ENCODE data around the gene CAPZA1. TPM values are rescaled to one million over a fixed set of nuclear protein-coding genes. Genes with fewer than 3 reads are reported as not detected.

The CAPZA1 gene
- total RNA-seq, 1 donor from 2014 or later = 149 TPM

- H3K27me3 Mint-ChIP-seq (ENCODE audit: unreplicated experiment) = peaks cover 3% of the 10 kb centered on the region
- no peaks in the 10 kb centered on the region for H3K36me3 Mint-ChIP-seq (ENCODE audit: unreplicated experiment)
- no peak overlapping the region for H3K4me3 Mint-ChIP-seq (ENCODE audit: unreplicated experiment)
- H3K9me3 Mint-ChIP-seq (ENCODE audit: unreplicated experiment) = peaks cover 1% of the 10 kb centered on the region
- no peak for DNase-seq
- TF ChIP-seq, protein P1, sequence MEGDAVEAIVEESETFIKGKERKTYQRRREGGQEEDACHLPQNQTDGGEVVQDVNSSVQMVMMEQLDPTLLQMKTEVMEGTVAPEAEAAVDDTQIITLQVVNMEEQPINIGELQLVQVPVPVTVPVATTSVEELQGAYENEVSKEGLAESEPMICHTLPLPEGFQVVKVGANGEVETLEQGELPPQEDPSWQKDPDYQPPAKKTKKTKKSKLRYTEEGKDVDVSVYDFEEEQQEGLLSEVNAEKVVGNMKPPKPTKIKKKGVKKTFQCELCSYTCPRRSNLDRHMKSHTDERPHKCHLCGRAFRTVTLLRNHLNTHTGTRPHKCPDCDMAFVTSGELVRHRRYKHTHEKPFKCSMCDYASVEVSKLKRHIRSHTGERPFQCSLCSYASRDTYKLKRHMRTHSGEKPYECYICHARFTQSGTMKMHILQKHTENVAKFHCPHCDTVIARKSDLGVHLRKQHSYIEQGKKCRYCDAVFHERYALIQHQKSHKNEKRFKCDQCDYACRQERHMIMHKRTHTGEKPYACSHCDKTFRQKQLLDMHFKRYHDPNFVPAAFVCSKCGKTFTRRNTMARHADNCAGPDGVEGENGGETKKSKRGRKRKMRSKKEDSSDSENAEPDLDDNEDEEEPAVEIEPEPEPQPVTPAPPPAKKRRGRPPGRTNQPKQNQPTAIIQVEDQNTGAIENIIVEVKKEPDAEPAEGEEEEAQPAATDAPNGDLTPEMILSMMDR (IDR thresholded peaks at IDR 0.05; ENCODE audit: partially characterized antibody, unreplicated experiment) = no peak
- no peaks in the 10 kb centered on the region for H3K4me1 Mint-ChIP-seq (ENCODE audit: low read depth, unreplicated experiment)
- H3K27ac Mint-ChIP-seq (ENCODE audit: unreplicated experiment) = no peak overlapping the region
These were observed 52.4 kb downstream of the CAPZA1 start for GRCh38 chr1:112672009-112672408.

- Mint-ChIP-seq H3K36me3 (ENCODE audit: unreplicated experiment) (no peaks in the 10 kb centered on the region), H3K4me1 (ENCODE audit: low read depth, unreplicated experiment) (no peaks in the 10 kb centered on the region), H3K27me3 (ENCODE audit: unreplicated experiment) (peaks cover 5% of the 10 kb centered on the region), H3K4me3 (ENCODE audit: unreplicated experiment) (peak overlapping the region; percentile 58), H3K9me3 (ENCODE audit: unreplicated experiment) (peaks cover 1% of the 10 kb centered on the region), H3K27ac (ENCODE audit: unreplicated experiment) (no peak overlapping the region)
- DNase-seq = no peak
- TF ChIP-seq, protein P1 (IDR thresholded peaks at IDR 0.05; ENCODE audit: partially characterized antibody, unreplicated experiment) = no peak
These were observed 53.2 kb downstream of the CAPZA1 start for GRCh38 chr1:112672842-112673241.

GRCh38 chr1:112673592-112674439 is 54.2 kb downstream of the CAPZA1 start:
- Mint-ChIP-seq H3K9me3 (ENCODE audit: unreplicated experiment) (peaks cover 1% of the 10 kb centered on the region), H3K4me1 (ENCODE audit: low read depth, unreplicated experiment) (no peaks in the 10 kb centered on the region), H3K27me3 (ENCODE audit: unreplicated experiment) (peaks cover 5% of the 10 kb centered on the region), H3K4me3 (ENCODE audit: unreplicated experiment) (peak overlapping the region; percentile 92), H3K36me3 (ENCODE audit: unreplicated experiment) (no peaks in the 10 kb centered on the region), H3K27ac (ENCODE audit: unreplicated experiment) (no peak overlapping the region)
- TF ChIP-seq, protein P1 (IDR thresholded peaks at IDR 0.05; ENCODE audit: partially characterized antibody, unreplicated experiment) = peak; percentile 11
- DNase-seq = no peak

GRCh38 chr1:112674440-112674985 is 54.9 kb downstream of the CAPZA1 start, which contains the start of gene MOV10:
Gene MOV10 (plus strand): TSS chr1:112674659. CDS start chr1:112674913, 254 bp downstream.
- H3K36me3 Mint-ChIP-seq (ENCODE audit: unreplicated experiment) = no peaks in the 10 kb centered on the region
- no peaks in the 10 kb centered on the region for H3K4me1 Mint-ChIP-seq (ENCODE audit: low read depth, unreplicated experiment)
- H3K27ac Mint-ChIP-seq (ENCODE audit: unreplicated experiment) = no peak within 1 kb of the TSS
- peaks cover 1% of the 10 kb centered on the region for H3K9me3 Mint-ChIP-seq (ENCODE audit: unreplicated experiment)
- TF ChIP-seq, protein P1 (IDR thresholded peaks at IDR 0.05; ENCODE audit: partially characterized antibody, unreplicated experiment) = no peak
- H3K4me3 Mint-ChIP-seq (ENCODE audit: unreplicated experiment) = peak within 1 kb of the TSS; percentile 92
- H3K27me3 Mint-ChIP-seq (ENCODE audit: unreplicated experiment) = peaks cover 8% of the 10 kb centered on the region
- DNase-seq = peak; percentile 55
